GM19452 (cell line): ENCODE results near the gene OR1J2.
"Not testable (repeated sequence)": the region's sequence is repeated elsewhere in the genome, so short reads cannot be mapped to it uniquely, and the experiment has no call there.

Experiments
- ATAC-seq: cut with Tn5 transposase; IDR thresholded peaks from one replicate; pipeline ENCODE4 v1.9.1; 2021; ENCODE audit not compliant: unreplicated experiment

OR1J2 gene, protein sequence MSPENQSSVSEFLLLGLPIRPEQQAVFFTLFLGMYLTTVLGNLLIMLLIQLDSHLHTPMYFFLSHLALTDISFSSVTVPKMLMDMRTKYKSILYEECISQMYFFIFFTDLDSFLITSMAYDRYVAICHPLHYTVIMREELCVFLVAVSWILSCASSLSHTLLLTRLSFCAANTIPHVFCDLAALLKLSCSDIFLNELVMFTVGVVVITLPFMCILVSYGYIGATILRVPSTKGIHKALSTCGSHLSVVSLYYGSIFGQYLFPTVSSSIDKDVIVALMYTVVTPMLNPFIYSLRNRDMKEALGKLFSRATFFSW

DNA sequence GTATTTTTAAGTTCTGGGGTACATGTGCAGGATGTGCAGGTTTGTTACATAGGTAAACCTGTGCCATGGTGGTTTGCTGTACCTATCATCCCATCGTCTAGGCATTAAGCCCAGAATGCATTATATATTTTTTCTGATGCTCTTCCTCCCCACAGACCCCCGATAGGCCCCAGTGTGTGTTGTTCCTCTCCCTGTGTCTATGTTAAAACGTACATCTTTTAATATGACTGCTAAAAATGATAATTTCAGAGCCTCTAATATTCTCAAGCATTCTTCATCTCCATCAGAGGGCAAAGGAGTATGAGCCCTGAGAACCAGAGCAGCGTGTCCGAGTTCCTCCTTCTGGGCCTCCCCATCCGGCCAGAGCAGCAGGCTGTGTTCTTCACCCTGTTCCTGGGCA, at the start of gene OR1J2:
OR1J2 (plus strand) TSS at position 301 of the 400 bp plus-strand sequence; CDS start at position 301, 0 bp downstream.
- ATAC-seq, result no peak

DNA sequence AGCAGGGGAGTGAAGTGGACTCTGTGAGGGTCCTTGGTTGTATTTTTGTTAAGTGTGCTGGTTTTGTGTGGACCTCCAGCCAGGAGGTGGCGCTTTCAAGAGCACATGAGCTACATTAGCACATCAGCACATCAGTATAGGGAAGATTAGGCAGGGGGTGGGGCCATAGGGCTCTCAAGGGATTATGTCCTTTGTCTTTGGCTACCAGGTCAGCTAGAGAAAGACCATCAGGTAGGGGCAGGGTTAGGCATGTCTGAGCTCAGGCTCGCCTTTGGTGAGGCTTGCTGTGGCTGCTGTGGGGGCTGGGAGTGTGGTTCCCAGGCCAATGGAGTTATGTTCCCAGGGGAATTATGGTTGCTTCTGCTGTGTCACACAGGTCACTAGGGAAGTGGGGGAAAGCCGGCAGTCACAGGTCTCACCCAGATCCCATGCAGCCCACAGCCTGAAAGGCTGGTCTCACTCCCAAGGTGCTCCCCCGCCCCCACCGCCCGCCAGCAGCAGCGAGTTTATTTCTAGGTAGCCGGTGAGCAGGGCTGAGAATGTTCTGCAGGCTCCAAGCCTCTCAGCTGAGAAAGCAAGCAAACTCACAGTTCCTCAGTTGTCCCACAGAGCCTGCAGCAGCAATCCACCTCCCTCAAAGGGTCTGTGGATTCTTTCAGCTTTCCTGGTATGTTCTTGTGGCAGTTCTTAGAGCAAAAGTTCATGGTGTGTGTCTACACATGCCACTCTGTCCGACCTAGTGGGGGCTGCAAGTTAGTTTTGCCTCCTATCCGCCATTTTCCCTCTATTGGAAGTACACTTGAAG, 46.6 kb upstream of the OR1J2 start:
- peak; percentile 48 for ATAC-seq

DNA sequence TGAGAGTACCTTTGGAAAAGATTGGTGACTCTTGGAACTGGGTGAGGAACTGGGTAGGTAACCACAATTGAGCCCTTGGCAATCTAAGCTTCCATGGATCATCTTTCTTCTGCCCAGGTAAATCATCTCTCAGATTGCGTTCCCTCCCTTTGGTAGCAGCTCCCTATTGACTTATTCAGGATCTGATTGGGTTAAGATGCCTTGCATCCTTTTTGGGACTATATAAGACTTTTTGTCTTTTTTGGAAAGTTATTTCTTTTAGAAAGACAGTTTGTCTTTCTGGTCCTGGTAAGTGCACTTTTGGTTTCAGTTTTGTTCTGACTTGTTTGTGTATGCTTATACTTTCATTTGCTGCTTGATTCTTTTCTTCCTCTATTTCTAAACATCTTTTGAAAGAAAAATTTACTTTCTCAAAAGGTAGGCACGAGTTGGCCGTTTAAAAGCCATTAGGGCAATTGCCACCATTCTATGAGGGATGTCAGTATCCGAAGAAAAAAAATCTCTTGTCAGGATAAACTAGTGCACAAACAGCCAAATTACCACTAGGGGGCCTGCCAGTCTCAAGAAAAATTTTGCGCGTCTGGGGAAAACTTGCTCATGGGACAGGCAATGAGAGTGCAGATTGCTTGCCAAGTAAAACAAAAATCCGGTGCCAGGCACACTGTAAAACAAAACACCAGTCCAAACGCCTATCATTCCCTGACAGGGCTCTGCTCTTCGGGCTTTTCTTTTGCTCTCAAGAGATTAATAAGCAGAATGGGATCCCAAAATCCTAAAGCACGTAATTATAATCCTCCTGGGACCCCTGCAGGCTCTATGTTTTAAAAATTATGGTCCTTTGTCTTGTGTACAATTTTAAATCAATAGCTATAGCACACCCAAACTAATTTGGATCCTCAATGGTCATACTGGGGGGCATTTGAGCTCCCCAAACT, 45.7 kb upstream of the OR1J2 start:
- ATAC-seq, result peak; percentile 62

DNA sequence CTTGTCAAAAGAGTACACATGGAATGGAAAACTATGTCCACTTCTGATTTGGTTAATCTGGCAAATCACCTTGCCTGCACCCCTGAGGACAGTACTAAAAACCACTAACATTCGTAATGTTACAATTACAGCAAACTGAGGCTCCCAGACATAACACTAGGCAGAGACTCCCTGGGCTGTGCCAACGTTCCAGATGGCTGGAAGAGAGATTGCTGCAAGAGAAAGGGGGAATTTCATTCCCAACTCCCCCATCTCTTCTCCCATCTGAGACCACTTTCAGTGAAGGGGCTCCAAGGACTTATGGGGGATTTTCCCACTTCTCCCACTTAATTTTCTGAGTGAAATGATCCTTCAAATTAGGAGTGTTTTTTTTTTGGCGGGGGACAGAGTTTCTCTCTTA, 44.1 kb upstream of the OR1J2 start:
- ATAC-seq, result no peak

DNA sequence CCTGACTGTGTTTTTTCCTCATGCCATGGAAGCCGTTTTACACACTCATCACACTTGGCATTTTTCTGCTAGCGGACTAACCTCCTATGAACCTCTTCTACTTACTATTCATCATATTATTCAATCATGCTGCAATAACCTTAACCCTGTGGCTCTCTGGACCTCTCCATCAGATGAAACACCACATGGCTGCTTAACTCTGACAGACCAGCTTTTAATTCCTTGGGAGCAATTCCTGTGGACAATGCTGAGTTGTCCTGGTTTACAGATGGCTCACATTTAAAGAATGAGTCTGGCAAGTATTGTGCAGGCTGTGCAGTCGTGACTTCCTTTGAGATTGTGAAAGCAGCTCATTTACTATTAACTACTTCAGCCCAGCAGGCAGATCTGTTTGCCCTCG, 41.9 kb upstream of the OR1J2 start:
- no peak for ATAC-seq

DNA sequence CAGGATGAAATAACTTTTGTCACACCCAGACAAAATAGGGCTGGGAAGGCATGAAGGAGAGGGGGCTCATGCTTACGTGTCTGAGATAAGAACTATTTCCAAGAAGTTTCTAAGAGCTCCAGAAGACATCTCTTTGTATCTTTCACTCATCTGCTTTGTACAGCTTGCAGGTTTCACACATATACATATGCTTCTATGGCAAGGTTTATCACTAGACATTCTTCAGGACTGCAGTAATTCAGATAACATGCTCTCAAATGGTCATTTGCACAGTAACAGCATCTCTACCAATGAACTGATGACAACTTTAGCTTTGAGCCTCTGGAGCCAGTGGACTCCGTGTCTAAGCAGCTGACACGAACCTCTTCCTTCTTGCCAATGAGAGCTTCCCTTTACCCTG, 36.0 kb upstream of the OR1J2 start:
- no peak for ATAC-seq

DNA sequence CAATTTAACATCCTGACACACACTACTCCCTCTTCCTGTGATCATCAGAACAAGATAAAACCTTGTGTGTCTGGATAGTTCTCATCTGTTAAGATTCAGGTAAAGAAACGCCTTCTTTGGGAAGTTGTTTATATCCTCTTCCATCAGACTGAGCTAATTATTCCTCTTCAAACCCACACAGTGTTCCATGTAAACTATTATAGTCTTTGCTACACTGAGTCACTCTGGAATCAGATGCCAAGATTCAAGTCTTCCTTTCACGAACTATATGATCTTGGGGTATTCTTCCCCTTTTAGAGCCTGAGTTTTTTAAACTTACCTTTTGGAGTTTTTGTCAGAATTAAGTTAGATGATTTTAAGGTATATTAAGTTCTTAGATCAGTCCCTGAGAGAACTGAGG, 34.9 kb upstream of the OR1J2 start:
- ATAC-seq, result no peak

DNA sequence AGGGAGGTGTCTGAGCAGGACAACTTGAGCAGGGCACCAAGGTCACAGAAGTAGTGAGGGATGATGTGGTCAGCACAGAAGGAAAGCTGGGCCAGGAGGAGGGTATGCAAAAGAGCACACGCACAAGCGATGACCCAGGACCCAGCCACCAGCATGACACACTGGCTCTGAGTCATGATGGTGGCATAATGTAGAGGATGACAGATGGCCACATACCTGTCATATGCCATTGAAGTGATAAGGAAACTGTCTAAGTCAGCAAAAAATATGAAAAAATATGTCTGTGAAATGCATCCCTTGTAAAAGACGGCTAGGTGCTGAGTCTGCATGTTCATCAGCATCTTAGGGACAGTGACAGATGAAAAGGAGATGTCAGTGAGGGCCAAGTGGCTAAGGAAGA, 33.3 kb upstream of the OR1J2 start:
- ATAC-seq, result no peak

DNA sequence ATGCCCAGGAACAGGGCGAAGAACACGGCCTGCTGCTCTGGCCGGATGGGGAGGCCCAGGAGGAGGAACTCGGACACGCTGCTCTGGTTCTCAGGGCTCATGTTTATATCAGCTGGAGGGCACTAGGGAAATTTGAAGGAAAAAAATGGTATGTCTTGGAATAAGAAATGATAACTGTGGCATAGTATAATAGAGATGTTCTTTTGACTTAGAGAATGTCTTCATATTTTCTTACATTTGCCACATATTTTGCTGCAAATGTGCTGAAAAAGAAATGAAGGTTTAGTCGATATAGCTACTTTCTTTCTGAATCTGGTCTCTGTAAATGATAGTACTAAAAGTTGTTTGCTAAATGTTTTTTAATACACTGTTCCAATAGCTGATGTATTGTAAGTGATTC, 32.8 kb upstream of the OR1J2 start, which contains the start of gene OR1J1:
OR1J1 (minus strand) TSS at position 101 of the 400 bp plus-strand sequence; CDS start at position 101, 0 bp downstream.
- ATAC-seq, result no peak

DNA sequence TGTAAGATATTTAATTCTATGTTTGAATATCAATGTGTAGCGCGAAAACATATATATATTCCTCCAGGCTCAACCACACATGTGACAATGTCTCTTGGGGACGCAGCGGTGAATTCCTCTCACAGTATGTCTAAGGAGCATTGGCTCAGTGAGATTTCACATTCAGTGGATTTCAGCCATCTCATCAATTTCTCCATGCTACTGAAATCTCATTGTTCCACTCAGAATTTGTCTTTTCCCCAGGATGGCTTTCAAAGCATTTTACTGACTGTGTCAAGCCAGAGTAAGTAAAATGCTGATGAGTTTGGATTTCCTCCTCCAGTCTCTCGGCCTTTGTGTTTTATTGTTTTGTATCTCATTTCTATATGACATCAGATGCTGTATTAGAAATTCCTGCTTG, 31.5 kb upstream of the OR1J2 start:
- no peak for ATAC-seq

DNA sequence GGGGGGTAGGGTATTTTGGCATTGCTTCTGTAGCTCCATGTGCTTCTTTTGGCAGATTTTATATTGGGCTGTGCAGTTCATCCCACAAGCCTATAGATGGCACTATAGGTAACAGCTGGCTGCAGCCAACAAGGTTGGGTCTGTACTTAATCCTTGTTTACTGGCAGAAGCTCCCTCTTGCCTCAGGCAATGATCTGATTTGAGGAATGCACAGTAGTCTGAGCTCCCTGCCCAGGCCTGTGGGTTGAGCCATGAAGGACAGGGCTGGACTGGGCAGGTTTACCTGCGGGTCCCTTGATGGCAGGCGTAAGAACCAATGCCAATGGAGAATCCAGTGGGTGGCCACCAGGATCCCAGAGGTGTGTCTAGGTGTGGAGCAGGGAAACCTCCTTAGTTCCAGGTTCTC, 11.7 kb upstream of the OR1J2 start:
- ATAC-seq, result no peak

DNA sequence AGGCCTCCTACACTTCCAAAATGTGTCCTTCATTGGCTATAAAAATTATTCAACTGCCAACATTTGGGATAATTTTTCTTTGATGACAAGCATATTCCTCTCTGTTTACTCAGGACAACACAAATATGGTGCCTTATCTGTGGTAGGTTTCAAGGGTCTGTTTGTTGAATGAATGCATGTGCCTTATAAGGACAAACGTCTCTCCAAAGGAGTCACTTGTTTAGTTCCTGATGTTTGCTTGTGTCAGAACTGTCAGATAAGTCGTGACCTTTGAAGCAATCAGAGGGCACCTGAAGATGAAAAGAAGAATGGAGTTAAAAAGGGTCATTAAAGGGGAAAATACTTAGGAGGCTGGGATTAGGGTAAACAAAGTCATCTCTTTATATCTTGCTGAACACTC, 3.6 kb upstream of the OR1J2 start:
- ATAC-seq, result no peak

DNA sequence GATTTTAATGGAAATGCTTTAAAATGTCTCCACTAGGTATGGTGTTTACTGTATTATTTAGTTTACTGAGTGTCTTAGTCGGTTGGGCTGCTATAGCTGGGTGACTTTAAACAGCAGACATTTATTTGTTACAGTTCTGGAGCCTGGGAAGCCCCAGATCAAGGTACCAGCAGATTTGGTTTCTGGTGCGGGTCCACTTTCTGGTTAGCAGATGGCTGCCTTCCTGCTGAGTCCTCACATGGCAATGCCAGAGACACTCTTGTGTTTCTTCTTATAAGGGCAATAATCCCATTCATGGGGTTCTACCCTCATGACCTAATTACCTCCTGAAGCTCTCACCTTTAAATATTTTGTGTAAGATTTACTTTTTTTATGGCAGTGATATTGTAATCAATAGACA, 7.6 kb downstream of the OR1J2 start:
- ATAC-seq, result no peak

DNA sequence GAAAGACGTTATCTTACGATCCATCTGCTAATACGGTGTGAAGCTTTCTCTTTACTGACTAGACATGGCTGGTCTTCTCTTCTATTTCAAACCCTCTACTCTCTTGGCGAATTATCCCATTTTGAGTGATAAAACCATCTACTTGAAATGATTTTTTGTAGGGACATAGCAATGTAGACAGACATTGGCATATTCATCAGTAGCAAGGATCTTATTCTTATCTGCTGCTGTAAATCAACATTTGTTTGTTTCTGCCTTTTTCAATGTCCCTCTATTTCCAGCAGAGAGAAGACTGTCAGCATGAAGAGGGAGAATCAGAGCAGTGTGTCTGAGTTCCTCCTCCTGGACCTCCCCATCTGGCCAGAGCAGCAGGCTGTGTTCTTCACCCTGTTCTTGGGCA, 8.2 kb downstream of the OR1J2 start, which contains the start of gene OR1J4:
OR1J4 (plus strand) TSS at position 301 of the 400 bp plus-strand sequence; CDS start at position 301, 0 bp downstream.
- ATAC-seq, result no peak

DNA sequence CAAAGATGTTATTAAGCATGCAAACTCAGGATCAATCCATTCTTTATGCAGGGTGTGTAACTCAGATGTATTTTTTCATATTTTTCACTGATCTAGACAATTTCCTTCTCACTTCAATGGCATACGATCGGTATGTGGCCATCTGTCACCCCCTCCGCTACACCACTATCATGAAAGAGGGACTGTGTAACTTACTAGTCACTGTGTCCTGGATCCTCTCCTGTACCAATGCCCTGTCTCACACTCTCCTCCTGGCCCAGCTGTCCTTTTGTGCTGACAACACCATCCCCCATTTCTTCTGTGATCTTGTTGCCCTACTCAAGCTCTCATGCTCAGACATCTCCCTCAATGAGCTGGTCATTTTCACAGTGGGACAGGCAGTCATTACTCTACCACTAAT, 8.8 kb downstream of the OR1J2 start:
- ATAC-seq, result no peak

DNA sequence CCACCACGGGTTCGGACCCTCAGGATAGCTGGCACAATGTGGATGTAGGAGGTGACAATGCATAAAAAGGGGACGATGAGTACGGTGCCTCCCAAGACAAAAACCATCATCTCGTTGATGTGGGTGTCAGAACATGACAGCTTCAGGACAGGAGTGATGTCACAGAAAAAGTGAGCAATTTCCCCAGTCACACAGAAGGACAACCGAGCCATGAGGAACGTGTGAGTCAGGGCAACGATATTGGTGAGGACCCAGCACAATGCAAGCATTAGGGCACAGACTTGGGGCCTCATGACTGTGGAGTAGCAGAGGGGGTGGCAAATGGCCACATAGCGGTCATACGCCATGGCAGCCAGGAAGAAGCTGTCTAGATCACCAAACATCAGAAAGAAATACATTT, 16.0 kb downstream of the OR1J2 start:
- no peak for ATAC-seq

DNA sequence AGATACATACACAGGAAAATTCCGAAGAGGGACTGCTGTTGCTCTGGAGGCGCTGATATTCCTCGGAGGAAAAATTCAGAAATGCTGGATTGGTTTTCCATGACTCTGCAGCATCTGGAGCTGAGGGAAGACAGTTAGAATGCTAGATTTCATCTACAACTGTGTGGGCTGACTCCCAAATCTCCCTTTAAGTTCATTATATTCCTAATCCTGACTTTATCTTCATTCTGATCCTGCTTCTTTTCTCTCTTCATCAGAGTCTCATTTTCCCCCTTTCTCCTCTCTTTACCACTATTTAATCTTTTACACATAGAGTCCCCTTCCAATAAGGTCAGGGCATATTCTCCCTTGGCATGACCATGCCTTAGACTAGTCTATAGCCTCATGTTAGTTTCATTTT, 16.6 kb downstream of the OR1J2 start, which contains the start of gene OR1N1:
OR1N1 (minus strand) TSS at position 101 of the 400 bp plus-strand sequence; CDS start at position 101, 0 bp downstream.
- no peak for ATAC-seq

DNA sequence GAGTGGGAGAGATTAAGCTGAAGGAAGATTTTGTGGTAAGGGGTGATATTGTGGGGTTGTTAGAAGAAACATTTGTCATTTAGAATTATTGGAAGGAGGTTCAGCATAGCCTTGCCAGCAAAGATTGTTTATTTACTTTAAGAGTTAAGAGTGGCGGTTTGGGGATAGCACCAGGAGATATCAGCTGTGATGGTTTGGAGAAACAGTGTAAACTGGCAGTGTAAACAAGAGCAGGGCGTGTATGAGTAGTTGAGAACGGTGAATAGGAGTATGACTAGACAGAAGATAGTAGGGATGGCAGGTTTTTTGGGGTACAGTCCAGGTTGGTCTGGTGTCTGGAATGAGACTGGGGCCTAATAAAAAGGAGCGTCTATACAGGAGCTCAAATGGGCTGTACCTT, 20.6 kb downstream of the OR1J2 start:
- ATAC-seq, result not testable (repeated sequence)

DNA sequence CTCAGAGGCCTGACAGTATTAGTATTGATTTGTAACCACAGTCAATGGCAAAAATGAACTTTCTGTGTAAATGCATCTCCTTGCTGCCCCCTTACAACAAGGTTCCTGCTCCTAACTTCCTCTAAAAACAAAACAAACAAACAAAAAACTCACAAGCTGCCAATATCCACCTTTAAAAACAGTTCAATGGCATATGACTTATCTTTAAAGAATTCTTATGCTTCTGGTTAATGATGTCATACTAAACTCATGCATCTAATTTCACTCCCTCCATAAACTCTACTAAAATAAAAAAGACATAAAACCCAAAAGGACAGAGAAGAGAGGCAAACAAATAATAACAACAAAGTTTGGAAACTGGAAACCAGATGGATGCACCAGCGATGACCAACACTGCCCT, 25.5 kb downstream of the OR1J2 start:
- ATAC-seq, result no peak

DNA sequence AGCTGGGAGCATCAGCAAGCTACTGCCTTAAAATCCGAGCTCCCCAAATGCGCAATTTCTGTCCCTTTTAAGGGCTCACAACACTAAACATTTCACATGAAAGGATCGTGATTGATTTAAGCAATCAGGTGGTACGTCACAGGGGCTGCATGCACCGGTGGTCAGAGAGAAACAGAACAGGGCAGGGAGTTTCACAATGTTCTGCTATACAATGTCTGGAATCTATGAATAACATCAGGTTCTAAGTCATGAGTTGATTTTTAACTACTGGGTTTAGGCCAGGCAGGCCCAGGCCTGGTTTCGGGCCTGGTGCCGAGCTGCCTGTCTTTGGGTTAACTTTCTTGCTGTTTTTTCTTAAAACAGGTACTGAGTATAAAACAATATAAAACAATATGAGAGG, 26.5 kb downstream of the OR1J2 start:
- not testable (repeated sequence) for ATAC-seq

DNA sequence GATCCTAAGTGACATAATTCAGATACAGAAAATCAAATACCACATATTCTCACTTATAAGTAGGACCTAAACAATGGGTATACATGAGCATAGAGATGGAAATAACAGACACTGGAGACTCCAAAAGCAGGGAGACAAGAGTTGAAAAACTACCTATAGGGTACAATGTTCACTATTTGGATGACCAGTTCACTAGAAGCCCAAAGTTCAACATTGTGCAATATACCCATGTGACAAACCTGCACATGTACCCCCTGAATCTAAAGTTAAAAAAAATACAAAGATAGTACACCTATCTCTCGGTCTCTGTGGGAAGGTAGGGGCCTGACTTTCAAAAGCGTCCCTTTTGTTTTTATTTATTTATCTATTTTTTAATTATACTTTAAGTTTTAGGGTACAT, 28.2 kb downstream of the OR1J2 start:
- no peak for ATAC-seq
